Tibial nerve (tissue), 4 donors: ENCODE data around the gene HSD17B8. TPM values are rescaled to one million over a fixed set of nuclear protein-coding genes. Genes with fewer than 3 reads are reported as not detected.

ENCODE experiments used
- DNase-seq, 2 donors: peaks; one replicate each; pipeline ENCODE4 v3.0.0-alpha.2; 2019; ENCODE audit warnings: low spot score in 2 of 2
- H3K27ac ChIP-seq, 4 donors: fragments of 200-600 bp; sonication (generic) in 3 of 4; one replicate each; pipeline ENCODE4 v1.5.1; 2017 to 2019; ENCODE audit warnings: mild to moderate bottlenecking in 1 of 4
- H3K27me3 ChIP-seq, 2 donors: fragments of 200-600 bp; sonication (generic) in 1 of 2; one replicate each; pipeline versions ENCODE4 v1.5.1 to v1.6.0; 2017 to 2019
- H3K36me3 ChIP-seq, 3 donors: fragments of 200-600 bp; sonication (generic); one replicate each; pipeline ENCODE4 v1.5.1; 2018 to 2019
- H3K4me1 ChIP-seq, 4 donors: fragments of 200-600 bp; sonication (generic) in 3 of 4; one replicate each; pipeline ENCODE4 v1.5.1; 2017 to 2019
- H3K4me3 ChIP-seq, 4 donors: fragments of 200-600 bp; sonication (generic) in 3 of 4; one replicate each; pipeline ENCODE4 v1.5.1; 2017 to 2019; ENCODE audit warnings: mild to moderate bottlenecking in 1 of 4, moderate library complexity in 1 of 4
- H3K9me3 ChIP-seq, 4 donors: fragments of 200-600 bp; sonication (generic) in 3 of 4; one replicate each; pipeline ENCODE4 v1.5.1; 2017 to 2019
- EP300 ChIP-seq, 2 donors: sonication (generic); formaldehyde crosslinking; IDR thresholded peaks; one replicate each; pipeline ENCODE4 v1.6.1; 2017; ENCODE audit warnings: antibody characterized with exemption in 2 of 2, mild to moderate bottlenecking in 1 of 2
- POLR2A ChIP-seq, 2 donors: fragments of 450-650 bp; IDR thresholded peaks; one replicate each; pipeline ENCODE4 v1.6.1; 2017; ENCODE audit warnings: antibody characterized with exemption in 2 of 2, mild to moderate bottlenecking in 2 of 2, moderate library complexity in 2 of 2
- WGBS, 2 donors: methylation state at CpG; one replicate each; pipeline ENCODE4 v1.1.5; 2018; 5-methylcytosine and 5-hydroxymethylcytosine counted together
- total RNA-seq, 4 donors: library from RNA; depleted of rRNA; stranded (reverse); fragments of >200 nt; gene quantifications; one replicate each; pipeline ENCODE4 v1.1.0, GENCODE V29; 2016
- TF ChIP-seq, protein P1 (sequence below), 5 experiments: fragments of 200-600 bp in 3 of 5; fragments of 450-650 bp in 2 of 5; sonication (generic) in 3 of 5; IDR thresholded peaks; one replicate each; pipeline ENCODE4 v1.5.1; 2016 to 2019; ENCODE audit warnings: antibody characterized with exemption in 5 of 5, mild to moderate bottlenecking in 3 of 5, moderate library complexity in 2 of 5

The HSD17B8 gene
- total RNA-seq, 4 donors from 2014 or later, result 10.0 to 33.9 (median 19.1) TPM

DNA sequence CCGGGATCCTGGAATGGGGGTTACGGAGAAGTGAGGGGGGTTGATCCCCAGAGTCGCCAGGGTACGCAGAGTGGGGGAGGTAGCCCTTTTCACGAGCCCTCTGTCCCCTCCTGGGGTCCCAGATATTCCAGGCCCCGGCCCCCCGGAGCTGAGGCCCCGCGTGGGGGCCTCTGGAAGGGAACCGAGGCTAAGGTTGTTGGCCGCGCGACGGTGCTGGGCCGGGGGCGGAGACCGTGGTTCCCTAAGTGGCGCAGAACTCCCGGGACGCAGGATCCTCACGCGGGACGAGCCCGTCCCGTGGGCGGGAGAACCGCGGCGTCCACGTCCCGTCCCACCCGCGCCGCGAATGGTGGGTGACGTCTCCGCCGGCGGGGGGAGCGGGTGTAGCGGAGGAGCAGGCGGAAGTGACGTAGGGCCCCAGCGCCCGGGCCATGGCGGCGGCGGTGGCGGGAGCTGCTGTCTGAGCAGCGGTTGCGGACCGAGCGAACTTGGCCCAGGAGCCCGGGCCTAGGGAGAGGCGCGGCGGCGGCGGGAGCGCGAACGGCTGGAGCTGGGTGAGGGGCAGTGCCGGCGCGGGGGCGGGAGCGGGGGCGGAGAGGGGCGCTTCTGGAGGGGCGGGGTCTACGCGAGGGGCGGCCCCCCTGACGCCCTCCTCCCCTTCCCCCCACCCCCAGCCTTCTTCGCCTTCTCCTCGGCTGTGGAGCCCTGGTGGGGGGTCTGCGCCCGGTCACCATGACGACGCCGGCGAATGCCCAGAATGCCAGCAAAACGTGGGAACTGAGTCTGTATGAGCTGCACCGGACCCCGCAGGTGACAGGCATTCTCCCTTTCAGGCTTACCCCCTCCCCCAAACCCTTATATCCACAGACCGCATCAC is 3.9 kb downstream of the HSD17B8 start, which contains the start of gene RING1:
TSS of gene RING1 (plus strand) at position 410 of the 877 bp plus-strand sequence. CDS start at position 733, 323 bp downstream.
- TF ChIP-seq, protein P1, sequence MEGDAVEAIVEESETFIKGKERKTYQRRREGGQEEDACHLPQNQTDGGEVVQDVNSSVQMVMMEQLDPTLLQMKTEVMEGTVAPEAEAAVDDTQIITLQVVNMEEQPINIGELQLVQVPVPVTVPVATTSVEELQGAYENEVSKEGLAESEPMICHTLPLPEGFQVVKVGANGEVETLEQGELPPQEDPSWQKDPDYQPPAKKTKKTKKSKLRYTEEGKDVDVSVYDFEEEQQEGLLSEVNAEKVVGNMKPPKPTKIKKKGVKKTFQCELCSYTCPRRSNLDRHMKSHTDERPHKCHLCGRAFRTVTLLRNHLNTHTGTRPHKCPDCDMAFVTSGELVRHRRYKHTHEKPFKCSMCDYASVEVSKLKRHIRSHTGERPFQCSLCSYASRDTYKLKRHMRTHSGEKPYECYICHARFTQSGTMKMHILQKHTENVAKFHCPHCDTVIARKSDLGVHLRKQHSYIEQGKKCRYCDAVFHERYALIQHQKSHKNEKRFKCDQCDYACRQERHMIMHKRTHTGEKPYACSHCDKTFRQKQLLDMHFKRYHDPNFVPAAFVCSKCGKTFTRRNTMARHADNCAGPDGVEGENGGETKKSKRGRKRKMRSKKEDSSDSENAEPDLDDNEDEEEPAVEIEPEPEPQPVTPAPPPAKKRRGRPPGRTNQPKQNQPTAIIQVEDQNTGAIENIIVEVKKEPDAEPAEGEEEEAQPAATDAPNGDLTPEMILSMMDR (IDR thresholded peaks at IDR 0.05), result peak in 1 of 5 experiments; percentile 35
- TF ChIP-seq POLR2A (IDR thresholded peaks at IDR 0.05) (peak; percentile 97 to 99), EP300 (IDR thresholded peaks at IDR 0.05) (peak; percentile 92 to 100)
- H3K4me3 ChIP-seq, result peak within 1 kb of the TSS; percentile 87 to 97 (median 90)
- H3K4me1 ChIP-seq, result peaks cover 0 to 60% (median 33%) of the 10 kb centered on the region in 4 donors
- H3K9me3 ChIP-seq, result no peaks in the 10 kb centered on the region
- 1% methylated on average over 39 to 44 of the region's 86 CpGs for WGBS, 2 donors
- H3K27me3 ChIP-seq, result peaks cover 0 to 4% of the 10 kb centered on the region in 2 donors
- DNase-seq, result peak; percentile 83 to 86
- peak within 1 kb of the TSS; percentile 93 to 98 (median 97) for H3K27ac ChIP-seq
- H3K36me3 ChIP-seq, result peaks cover 0 to 36% (median 0%) of the 10 kb centered on the region in 3 donors

DNA sequence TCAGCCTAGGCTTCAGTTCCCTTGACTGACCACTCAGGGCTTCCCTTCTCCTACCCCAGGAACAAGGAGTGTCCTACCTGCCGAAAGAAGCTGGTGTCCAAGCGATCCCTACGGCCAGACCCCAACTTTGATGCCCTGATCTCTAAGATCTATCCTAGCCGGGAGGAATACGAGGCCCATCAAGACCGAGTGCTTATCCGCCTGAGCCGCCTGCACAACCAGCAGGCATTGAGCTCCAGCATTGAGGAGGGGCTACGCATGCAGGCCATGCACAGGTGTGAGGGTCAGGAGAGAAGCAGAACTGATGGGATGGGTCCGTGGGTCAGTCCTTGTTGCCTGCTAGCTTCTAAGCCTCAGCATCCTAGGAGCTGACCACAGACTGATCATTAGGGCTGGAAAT is 5.4 kb downstream of the HSD17B8 start:
- Histone ChIP-seq H3K36me3 (peaks cover 0 to 30% (median 0%) of the 10 kb centered on the region in 3 donors), H3K9me3 (no peaks in the 10 kb centered on the region), H3K27me3 (peaks cover 0 to 19% of the 10 kb centered on the region in 2 donors), H3K27ac (no peak overlapping the region), H3K4me3 (no peak overlapping the region), H3K4me1 (peaks cover 0 to 54% (median 28%) of the 10 kb centered on the region in 4 donors)
- TF ChIP-seq EP300 (IDR thresholded peaks at IDR 0.05) (no peak), POLR2A (IDR thresholded peaks at IDR 0.05) (no peak)
- 91 to 94% methylated on average over 10 of the region's 10 CpGs for WGBS, 2 donors
- no peak for DNase-seq

DNA sequence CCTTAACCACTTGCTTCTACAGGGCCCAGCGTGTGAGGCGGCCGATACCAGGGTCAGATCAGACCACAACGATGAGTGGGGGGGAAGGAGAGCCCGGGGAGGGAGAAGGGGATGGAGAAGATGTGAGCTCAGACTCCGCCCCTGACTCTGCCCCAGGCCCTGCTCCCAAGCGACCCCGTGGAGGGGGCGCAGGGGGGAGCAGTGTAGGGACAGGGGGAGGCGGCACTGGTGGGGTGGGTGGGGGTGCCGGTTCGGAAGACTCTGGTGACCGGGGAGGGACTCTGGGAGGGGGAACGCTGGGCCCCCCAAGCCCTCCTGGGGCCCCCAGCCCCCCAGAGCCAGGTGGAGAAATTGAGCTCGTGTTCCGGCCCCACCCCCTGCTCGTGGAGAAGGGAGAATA is 6.7 kb downstream of the HSD17B8 start:
- WGBS, 2 donors, result 73 to 75% methylated on average over 16 to 17 of the region's 17 CpGs
- no peak for DNase-seq
- TF ChIP-seq EP300 (IDR thresholded peaks at IDR 0.05), result no peak
- TF ChIP-seq, protein P1 (IDR thresholded peaks at IDR 0.05), result no peak
- no peak for TF ChIP-seq POLR2A (IDR thresholded peaks at IDR 0.05)
- H3K36me3 ChIP-seq, result peaks cover 0 to 30% (median 0%) of the 10 kb centered on the region in 3 donors
- H3K4me1 ChIP-seq, result peaks cover 0 to 46% (median 22%) of the 10 kb centered on the region in 4 donors
- no peaks in the 10 kb centered on the region for H3K9me3 ChIP-seq
- no peak overlapping the region for H3K4me3 ChIP-seq
- H3K27ac ChIP-seq, result no peak overlapping the region
- peaks cover 0 to 20% of the 10 kb centered on the region in 2 donors for H3K27me3 ChIP-seq

DNA sequence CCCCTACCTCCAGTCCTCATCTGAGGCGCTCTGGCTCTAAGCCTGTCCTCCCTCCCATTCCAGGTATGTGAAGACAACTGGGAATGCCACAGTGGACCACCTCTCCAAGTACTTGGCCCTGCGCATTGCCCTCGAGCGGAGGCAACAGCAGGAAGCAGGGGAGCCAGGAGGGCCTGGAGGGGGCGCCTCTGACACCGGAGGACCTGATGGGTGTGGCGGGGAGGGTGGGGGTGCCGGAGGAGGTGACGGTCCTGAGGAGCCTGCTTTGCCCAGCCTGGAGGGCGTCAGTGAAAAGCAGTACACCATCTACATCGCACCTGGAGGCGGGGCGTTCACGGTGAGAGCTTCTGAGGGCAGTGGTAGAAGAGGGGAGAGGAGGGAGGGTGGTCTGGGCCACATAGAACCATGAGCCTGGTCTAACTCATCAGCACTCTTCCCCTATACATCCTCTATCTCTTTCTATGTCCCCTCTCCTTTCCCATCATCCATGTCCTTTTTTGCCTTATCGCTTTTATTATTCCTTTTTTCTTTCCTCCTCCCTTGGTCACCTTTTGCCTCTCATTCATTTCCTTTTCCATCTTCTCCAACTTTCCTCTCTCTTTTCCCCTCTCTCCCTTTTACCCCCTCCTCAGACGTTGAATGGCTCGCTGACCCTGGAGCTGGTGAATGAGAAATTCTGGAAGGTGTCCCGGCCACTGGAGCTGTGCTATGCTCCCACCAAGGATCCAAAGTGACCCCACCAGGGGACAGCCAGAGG is 7.4 kb downstream of the HSD17B8 start:
- TF ChIP-seq EP300 (IDR thresholded peaks at IDR 0.05) (no peak), POLR2A (IDR thresholded peaks at IDR 0.05) (no peak)
- TF ChIP-seq, protein P1 (IDR thresholded peaks at IDR 0.05), result no peak
- H3K4me1 ChIP-seq, result peaks cover 0 to 41% (median 22%) of the 10 kb centered on the region in 4 donors
- no peak overlapping the region for H3K4me3 ChIP-seq
- H3K36me3 ChIP-seq, result peaks cover 0 to 30% (median 0%) of the 10 kb centered on the region in 3 donors
- H3K27me3 ChIP-seq, result peaks cover 0 to 20% of the 10 kb centered on the region in 2 donors
- H3K9me3 ChIP-seq, result no peaks in the 10 kb centered on the region
- WGBS, 2 donors, result 78 to 81% methylated on average over 16 to 18 of the region's 18 CpGs
- no peak overlapping the region for H3K27ac ChIP-seq
- no peak for DNase-seq

DNA sequence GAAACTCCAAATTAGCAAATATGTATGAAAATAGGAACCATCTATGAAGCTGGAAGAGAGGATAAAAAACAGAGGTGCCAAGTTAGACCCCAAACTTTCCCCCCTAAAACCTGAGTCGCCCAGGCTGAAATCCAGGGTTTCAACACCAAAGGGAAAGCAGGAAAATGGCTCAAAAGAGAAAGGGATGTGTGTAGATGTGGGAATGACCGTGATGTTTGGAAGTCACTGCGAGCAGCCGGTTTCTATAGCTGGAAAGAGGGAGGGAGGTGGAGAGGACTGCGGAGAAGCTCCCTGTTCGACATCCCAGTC is 8.4 kb downstream of the HSD17B8 start:
- Histone ChIP-seq H3K4me1 (peaks cover 0 to 32% (median 14%) of the 10 kb centered on the region in 4 donors), H3K36me3 (peaks cover 0 to 30% (median 0%) of the 10 kb centered on the region in 3 donors), H3K27me3 (peaks cover 0 to 20% of the 10 kb centered on the region in 2 donors), H3K4me3 (peak overlapping the region; percentile 24 to 57 (median 50)), H3K9me3 (no peaks in the 10 kb centered on the region), H3K27ac (peak overlapping the region in 1 of 4 donors; percentile 53)
- WGBS, 2 donors, result 2 to 3% methylated on average over 6 of the region's 6 CpGs
- no peak for DNase-seq
- TF ChIP-seq EP300 (IDR thresholded peaks at IDR 0.05) (no peak), POLR2A (IDR thresholded peaks at IDR 0.05) (no peak)
- TF ChIP-seq, protein P1 (IDR thresholded peaks at IDR 0.05), result no peak
